Measurements from ENCODE around the gene DNAH8.
"Not testable (repeated sequence)": the region's sequence is repeated elsewhere in the genome, so short reads cannot be mapped to it uniquely, and the experiment has no call there.

DNAH8 gene, protein sequence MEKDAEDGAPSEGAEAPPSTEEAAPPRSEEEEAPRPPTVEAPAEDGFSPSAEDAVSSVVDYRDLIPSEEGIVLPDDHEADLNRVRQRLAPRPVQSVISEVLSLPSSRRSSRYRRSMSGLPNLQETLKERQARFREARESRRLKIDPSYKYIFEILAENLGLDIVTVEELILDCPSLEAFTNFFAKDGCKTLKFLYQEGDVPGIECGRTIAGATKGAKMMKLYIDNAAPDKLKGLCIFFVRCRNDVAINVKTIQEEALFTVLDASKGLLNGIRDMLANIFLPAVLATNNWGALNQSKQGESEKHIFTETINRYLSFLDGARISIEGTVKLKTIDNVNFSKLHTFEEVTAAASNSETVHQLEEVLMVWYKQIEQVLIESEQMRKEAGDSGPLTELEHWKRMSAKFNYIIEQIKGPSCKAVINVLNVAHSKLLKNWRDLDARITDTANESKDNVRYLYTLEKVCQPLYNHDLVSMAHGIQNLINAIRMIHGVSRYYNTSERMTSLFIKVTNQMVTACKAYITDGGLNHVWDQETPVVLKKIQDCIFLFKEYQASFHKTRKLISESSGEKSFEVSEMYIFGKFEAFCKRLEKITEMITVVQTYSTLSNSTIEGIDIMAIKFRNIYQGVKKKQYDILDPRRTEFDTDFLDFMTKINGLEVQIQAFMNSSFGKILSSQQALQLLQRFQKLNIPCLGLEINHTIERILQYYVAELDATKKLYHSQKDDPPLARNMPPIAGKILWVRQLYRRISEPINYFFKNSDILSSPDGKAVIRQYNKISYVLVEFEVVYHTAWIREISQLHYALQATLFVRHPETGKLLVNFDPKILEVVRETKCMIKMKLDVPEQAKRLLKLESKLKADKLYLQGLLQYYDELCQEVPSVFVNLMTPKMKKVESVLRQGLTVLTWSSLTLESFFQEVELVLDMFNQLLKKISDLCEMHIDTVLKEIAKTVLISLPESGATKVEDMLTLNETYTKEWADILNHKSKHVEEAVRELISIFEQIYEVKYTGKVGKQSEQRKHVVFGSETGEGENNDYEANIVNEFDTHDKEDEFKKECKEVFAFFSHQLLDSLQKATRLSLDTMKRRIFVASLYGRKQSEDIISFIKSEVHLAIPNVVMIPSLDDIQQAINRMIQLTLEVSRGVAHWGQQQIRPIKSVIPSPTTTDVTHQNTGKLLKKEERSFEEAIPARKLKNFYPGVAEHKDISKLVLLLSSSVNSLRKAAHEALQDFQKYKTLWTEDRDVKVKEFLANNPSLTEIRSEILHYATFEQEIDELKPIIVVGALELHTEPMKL (N-terminal part only)

DNA sequence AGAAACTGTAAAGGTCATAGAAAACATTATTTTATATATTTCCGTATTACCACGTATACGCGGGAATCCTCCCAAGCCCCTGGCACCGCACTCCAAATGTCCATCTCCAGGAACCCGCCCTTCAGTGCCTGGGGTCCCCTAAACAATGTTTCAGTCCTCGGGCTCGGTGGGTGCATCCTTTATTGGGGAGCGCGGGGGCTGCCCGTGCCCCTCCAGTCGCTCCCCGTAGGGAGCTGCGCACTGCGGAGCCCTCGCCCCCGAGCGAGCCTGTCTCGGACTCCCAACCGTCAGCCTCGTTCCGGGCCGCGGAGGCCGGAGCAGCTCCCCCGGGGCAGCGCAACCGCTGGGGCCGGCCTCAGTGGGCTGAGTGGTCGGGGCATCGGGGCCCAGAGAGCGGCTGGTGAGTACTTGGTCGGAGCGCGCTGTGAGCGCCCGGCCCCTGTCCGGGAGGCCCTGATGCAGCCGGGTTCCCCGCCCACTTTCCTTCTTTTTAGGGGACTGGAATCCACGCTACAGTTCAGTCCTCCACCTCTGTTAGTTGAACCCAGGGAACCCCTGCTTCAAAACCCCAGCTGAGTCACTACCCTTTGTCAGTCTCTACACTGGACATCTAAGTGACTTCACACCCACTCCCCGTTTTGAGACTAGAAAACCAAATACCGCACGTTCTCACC is at the start of gene DNAH8:
Gene DNAH8, plus strand, starts transcription at position 296 of the 674 bp plus-strand sequence. CDS start 7,499 bp downstream, outside the sequence.
- no peak for DNase-seq

DNA sequence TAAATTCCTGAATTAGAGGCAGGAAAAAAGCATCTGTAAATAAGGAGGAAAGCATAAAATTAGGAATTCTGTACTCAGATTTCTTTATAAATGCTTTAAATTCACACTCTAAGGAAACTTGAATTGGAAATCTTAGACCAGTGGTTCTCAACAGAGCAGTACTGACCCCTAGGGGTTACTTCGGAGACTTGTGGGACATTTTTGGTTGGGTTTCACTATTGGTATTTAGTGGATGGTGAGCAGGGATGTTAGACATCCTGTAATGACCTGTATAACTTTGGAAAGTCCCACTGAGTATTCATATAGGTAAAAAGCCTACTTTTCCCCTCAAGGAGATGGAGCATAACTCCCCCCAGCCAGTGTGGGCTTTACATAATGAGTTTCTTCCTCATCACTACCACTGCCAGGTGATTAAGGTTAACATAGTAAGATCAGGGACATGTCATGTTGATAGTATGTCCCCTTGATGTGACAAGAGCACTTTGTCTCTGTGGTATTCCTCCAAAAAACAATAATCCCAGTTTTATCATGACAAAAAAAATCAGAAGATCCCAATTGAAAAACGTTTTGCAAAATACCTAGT is 43.1 kb upstream of the DNAH8 start:
- DNase-seq: peak; percentile 35

DNA sequence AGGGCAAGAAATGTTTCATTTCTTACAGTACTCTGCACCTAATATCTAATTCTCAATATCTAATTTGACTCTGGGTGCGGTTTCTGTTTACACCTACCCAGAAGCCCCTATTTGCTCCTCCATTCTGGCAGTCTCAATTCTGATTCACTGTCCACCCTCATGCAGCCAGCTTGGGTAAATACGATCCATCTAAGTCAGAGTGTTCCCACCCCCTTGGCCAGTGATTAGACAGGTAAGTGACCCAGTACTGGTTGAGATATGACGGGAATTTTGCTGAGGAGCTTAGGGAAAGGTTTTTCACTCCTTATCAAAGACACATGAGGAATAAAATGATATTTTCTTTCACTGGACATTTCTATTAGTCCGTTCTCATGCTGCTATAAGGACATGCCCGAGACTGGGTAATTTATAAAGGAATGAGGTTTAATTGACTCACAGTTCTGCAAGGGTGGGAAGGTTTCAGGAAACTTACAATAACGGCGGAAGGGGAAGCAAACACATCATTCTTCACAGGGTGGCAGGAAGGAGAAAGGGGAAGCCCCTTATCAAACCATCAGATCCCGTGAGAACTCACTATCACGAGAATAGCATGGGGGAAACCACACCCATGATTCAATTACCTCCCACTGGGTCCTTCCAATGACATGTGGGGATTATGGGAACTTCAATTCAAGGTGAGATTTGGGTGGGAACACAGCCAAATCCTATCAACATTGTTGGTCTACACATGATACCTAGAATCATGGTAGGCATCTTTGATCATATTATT is 41.5 kb upstream of the DNAH8 start:
- no peak for DNase-seq

DNA sequence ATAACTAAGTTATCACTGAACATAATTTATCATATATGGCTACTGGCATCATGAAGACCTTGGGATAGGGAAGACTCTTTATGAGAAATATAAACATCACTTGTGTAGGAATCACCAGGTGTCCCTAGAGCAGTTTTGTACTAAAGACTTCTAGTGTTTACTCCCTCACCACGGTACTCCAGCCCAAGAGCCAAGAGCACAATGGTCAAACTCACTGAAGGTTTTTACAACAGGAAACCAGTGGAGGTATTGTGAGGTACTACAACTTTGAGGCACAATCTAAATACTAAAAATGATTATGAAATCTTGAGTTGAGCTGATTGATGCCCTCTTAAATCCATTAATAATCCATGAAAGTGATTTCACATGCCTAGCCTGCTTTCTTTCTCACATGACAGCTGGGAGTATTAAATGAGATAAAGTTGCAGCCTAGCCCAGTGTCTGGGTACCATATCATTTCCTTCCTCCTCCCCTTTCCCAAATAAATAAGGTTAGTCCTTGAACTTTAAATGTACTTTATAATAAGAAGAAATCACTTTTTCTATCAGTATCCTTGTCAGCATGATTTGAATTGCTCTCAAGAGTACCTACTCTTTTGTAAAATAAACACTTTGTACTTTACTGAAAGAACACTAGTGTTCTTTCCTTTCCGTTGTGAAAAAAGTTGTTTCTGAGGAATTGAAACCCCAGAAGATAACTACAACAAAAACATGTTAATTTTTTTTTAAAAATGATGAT is 38.7 kb upstream of the DNAH8 start:
- no peak for DNase-seq

DNA sequence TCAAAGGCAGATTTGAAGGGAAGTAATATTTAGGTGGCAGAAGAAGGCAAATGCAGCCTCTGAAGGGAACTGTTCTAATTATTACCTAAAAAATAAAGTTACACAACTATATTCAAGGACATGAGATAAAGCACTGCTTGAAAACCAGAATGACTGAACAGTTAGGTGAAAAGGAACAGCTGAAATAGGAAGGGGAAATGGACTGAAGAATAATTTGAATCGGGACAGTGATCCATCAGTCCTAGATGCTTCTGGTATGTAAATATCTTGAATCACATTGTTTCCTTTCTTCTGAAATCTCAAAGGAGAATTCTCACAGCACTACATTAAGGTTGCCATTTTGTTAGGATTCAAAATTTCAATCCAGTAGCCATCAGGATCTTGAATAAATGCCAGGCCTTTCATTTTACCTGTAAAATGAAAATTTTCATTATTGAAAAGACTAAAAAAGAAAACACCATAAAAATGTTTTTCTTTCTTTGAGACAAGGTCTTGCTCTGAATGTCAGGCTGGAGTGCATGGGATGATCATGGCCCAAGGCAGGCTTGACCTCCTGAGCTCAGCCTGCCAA is 38.1 kb upstream of the DNAH8 start:
- no peak for DNase-seq

DNA sequence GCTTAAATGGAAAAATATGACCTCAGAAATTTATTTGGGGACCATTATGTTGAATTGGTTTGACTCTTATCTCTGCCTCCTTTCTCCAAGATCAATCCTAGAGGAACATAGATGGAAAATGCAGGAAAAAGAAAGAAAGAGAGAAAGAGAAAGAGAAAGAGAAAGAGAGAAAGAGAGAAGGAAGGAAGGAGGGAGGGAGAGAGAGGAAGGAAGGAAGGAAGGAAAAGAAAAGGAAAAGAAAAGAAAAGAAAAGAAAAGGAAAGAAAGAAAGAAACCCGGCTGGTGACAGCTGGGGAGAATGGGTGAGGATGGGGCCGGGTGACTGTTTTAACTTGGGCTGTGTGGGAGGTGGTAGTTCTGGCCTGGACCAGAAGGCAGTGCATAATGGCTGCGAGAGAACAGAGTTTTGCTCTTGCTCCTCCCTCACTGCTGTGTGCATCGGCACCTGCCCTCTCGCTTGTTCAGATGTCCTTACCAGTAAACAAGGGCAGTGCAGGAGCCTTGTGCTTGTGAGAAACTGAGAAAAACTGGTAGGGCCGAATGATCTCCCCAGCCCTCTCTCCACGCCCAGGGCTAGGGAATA is 36.8 kb upstream of the DNAH8 start:
- DNase-seq: no peak

DNA sequence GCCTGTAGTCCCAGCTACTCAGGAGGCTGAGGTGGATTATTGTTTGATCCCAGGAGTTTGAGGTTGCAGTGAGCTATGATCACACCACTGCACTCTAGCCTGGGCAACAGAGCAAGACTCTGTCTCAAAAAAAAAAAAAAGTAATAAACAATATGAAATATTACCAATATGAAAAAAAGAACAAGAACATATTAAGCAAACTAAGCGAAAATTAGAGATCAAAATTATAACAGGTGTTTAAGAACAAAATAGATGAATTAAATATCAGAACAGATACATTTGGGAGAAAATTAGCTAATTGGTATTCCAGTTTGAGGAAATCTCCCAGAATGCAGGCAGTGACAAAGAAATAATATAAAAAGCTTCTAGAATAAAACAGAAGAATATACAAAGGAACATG is 35.4 kb upstream of the DNAH8 start:
- no peak for DNase-seq

DNA sequence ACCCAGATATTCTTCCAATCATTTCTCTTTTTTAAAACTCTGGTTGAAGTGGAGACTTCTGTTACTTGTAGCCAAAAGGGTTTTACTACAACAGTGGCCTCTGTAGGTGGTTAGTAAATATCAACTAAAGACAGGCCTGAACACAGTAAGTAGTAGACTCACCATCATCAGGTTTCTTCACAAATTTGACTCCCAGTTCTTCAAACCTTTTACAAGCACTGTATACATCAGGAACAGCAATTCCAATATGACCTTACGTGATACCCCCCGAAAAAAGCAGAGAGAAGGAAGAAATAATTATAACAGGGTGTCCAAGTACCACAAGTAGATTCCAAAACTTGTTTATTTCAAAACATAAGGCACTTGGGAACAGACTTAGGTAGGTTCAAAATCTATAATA is 33.3 kb upstream of the DNAH8 start:
- no peak for DNase-seq

DNA sequence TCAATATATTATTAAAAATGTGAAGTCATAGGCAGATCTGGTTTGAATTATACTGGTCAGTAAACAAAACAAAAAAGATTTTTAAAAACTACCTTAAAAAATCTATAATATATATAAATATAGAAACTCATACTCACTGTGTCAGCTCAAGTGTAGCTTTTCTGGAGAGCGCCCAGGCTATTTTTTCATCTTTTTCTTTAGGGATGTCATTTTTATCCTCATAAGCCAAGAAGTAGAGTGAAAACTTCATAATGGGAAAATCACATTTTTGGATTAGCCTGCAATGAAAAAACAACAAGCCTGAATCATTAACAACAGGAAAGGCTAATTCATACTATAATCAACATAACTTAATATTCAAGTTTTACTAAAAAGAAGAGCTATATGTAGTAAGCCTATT is 30.9 kb upstream of the DNAH8 start:
- DNase-seq: no peak

DNA sequence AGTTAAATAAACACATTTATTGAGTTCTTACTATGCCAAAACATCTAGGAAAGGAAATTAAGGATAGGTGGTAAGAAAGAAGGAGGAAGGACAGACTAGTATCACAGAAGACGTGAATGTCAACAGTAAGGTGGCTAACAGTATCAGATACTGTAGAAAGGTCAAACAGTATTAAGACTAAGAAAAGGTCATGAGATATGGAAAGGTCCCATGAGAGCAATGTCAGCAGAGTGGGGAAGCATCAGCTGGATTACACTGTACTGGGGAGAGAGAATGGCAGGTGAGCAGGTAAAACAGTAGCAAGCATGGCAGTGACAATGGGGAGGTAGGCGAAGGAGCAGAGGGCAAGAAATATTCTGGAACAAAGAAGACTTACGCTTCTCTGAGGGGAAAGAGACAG is 30.2 kb upstream of the DNAH8 start:
- DNase-seq: no peak

DNA sequence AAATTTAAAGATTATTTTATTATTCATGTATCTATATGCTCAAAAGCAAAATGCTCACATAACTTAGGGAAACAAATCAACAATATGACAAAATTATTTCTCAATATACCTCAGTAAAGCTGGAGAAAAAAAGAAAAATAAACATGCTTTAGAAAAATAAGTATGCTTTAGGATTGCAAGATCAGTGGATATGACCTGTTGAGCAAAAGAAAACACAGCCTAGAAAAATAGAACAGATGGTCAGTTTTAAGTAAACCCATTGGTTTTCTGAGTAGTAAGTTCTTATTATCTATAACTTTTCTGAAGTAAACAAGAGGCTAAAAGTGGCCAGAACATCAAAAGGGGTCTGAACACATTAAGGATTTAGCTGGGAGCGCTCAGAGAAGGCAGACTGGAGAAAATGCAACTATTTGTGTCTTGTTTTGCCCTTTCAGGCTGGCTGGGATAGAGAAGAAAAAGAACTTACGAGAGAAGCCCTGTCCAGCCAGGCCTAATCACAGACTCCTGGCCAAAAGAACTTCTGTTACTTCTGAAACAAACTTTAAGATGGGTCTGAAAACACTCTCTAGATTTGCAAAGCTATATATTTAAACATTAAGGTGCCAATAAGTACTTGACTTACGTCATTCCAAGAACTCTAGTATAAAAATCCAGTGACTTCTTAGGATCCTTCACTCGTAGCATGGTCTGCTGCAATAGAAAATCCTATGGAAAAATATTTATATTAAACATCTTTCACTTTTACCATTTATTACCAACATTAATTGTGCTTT is 28.7 kb upstream of the DNAH8 start:
- no peak for DNase-seq

DNA sequence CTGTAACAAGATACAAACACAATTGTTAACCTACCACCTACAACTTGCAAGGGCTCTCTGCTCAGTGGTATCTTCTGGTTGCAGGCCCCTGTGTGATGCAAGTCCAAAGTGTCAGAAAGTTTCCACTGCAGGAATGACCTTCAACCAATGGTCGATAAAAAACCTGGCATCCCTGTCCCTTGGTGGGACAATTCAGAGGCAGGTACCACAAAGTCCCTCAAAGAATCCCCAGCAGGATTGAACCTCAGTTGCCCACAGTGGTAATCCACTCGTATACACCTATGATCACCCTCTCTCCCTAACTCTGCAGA is 28.1 kb upstream of the DNAH8 start:
- no peak for DNase-seq

DNA sequence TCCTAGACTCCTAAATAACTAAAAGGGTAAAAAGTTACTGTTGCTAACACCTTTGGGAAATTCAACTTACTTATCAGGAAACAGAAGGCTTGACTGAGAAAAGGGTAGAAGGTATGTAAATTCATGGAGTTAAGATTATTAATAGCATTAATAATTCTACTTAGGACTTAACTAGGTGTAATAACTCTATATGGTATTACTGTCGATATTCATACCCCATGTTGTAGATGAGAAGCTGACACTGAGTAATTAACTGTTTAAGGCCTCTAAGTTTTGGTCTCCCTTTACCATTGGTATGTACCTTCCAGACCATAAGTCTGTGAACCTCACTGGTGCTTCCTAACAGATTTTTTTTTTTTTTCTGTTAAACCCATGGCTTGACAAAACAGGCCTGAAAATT is 27.6 kb upstream of the DNAH8 start:
- DNase-seq: no peak

DNA sequence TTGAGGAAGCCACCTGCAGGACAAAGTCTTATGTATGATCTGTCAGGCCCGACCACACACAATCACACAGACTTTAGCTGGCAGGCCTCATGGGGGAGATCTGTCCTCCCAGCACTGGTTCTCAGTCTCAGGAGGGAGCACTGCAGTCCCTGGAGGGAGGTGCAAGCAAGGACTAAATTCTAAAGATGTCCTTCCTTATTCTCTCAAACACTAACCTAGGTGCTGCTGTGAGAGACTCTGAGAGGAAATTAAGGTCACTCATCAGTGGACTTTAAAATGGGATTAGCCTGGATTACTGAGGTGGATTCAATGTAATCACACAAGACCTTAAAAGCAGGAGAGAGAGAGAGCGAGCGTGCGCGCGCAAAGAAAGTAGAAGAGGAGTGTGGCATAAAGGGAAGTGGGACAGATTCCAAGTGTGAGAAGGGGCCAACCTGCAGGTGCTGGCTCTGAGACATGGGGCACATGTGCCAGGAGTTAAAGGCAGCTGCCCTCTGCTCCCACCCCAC is 26.5 kb upstream of the DNAH8 start:
- DNase-seq: no peak

DNA sequence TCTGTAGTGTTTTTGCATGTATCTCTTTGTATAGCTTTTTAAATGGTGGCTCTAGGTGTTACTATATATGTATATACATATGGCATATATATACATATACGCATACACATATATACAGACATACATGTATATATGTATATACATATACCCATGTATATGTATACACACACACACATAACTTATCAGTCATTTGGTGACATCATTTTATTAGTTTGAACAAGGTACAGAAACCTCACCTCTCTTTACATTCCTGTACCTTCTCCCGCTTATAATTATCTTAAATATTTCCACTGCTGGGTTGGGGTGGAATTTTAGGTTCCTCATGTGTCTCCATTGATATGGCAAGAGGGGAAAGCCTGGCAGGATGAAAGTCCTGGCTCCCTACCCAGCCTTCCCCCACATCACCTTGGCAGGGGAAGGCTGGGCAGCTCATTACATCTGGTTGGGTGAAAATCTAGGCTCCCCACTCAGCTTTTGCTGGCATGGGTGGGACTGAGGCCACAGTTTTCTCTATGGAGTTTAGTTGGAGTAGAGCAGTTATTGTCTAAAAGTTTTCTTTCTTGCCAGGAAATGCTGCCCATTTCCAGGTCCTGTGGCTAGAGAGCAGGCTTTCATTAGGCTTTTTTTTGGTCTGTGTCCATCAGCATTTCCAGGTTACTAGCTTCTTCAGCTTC is 19.7 kb upstream of the DNAH8 start:
- no peak for DNase-seq

DNA sequence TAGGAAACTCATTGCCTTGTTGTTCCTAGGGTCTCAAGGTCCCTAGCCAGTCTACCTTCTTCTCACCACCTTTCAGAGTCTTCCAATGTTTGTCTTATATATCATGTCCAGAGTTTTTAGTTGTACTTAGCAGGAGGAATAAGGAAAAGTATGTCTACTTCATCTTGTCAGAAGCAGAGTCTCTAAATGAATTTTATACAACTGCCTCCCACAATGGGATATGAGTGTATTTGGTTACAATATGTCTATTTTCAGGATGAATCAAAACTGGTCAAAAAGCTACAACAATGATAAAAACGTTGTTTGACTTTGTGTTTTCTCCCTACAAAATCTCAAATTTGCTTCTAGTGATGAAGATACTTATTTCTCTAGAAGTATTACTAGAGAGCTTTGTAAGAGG is 19.2 kb upstream of the DNAH8 start:
- no peak for DNase-seq

DNA sequence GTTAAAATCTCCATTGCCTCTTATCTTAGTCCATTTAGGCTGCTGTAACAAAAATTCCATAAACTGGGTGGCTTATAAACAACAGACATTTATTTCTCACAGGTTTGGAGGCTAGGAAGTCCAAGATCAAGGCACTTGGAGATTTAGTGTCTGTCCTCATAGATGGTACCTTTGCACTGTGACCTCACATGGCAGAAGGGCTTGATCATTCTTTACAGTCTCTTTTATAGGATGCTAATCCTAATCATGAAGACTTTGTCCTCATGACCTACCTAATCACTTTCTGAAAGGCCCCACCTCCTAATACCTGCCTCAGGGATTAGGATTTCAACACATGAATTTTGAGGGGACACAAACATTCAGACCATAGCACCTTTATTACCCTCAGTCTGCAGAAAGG is 18.8 kb upstream of the DNAH8 start:
- no peak for DNase-seq

DNA sequence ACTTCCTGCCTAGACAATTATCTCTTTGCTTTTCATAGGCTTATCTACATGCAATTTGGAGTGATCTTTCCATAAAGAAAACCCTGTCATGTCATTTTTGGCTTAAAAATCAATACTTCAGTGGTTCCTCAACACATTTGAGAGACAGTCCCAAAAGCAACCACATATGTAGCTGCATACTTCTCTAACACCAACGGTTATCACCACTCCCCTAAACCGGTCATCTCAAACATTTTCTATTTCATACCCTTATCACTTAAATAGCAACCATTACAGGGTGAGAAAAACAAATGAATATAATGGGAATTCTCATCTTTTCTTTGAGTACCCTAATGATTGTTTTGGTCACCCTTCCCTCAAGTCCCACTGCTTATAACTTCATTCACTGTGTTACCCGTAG is 17.3 kb upstream of the DNAH8 start:
- no peak for DNase-seq

DNA sequence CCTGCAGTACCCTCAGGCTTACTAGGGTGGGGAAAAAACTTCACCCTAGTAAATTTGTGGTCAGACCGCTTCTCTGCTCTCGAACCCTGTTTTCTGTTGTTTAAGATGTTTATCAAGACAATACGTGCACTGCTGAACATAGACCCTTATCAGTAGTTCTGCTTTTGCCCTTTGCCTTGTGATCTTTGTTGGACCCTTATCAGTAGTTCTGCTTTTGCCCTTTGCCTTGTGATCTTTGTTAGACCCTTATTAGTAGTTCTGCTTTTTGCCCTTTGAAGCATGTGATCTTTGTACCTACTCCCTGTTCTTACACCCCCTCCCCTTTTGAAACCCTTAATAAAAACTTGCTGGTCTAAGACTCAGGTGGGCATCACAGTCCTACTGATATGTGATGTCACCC is 15.4 kb upstream of the DNAH8 start:
- DNase-seq: not testable (repeated sequence)
